GM19240 (cell line): ENCODE results near the gene TM4SF1.
"Not testable (repeated sequence)": the region's sequence is repeated elsewhere in the genome, so short reads cannot be mapped to it uniquely, and the experiment has no call there.

Source experiments
- DNase-seq: peaks from one replicate; pipeline ENCODE4 v3.0.0; 2011; ENCODE audit warnings: low spot score; ENCODE audit not compliant: insufficient read length

TM4SF1 gene

GRCh38 chr3:149395107-149396089 lies 17.9 kb upstream of the TM4SF1 start:
- DNase-seq = no peak

GRCh38 chr3:149393345-149394160 lies 16.1 kb upstream of the TM4SF1 start:
- peak; percentile 17 for DNase-seq

GRCh38 chr3:149391960-149392359 lies 14.5 kb upstream of the TM4SF1 start:
- no peak for DNase-seq

GRCh38 chr3:149390772-149391212 lies 13.3 kb upstream of the TM4SF1 start:
- no peak for DNase-seq

GRCh38 chr3:149390294-149390693 lies 12.8 kb upstream of the TM4SF1 start:
- no peak for DNase-seq

GRCh38 chr3:149388531-149389417 lies 11.3 kb upstream of the TM4SF1 start:
- no peak for DNase-seq

- DNase-seq = no peak
These were observed 10.6 kb upstream of the TM4SF1 start for GRCh38 chr3:149388001-149388440.

- DNase-seq = no peak
These were observed 8.8 kb upstream of the TM4SF1 start for GRCh38 chr3:149386299-149386606.

- DNase-seq = no peak
These were observed 8.3 kb upstream of the TM4SF1 start for GRCh38 chr3:149385617-149386298.

- DNase-seq = no peak
These were observed 7.5 kb upstream of the TM4SF1 start for GRCh38 chr3:149384911-149385321.

GRCh38 chr3:149384167-149384566 lies 6.7 kb upstream of the TM4SF1 start:
- DNase-seq = no peak

- DNase-seq = no peak
These were observed 6.3 kb upstream of the TM4SF1 start for GRCh38 chr3:149383703-149384102.

- no peak for DNase-seq
These were observed 5.1 kb upstream of the TM4SF1 start for GRCh38 chr3:149382518-149382917.

GRCh38 chr3:149382101-149382467 lies 4.6 kb upstream of the TM4SF1 start:
- no peak for DNase-seq

GRCh38 chr3:149381173-149382100 lies 4.0 kb upstream of the TM4SF1 start:
- DNase-seq = no peak

- DNase-seq = not testable (repeated sequence)
These were observed 2.8 kb upstream of the TM4SF1 start for GRCh38 chr3:149380220-149380619.

- no peak for DNase-seq
These were observed 1.2 kb upstream of the TM4SF1 start for GRCh38 chr3:149378478-149379309.

GRCh38 chr3:149376718-149377407 lies 586 bp downstream of the TM4SF1 start:
- no peak for DNase-seq
